ENCODE results near the gene RHOJ. TPM values are rescaled to one million over a fixed set of nuclear protein-coding genes. Genes with fewer than 3 reads are reported as not detected.

RHOJ gene
- total RNA-seq, 4 donors from 2014 or later: 0.64 to 9.5 (median 0.87) TPM

- Histone ChIP-seq H3K27ac (peak overlapping the region in 3 of 4 donors; percentile 59 to 73 (median 61)), H3K4me1 (peaks cover 0 to 13% (median 4%) of the 10 kb centered on the region in 3 donors), H3K36me3 (no peaks in the 10 kb centered on the region), H3K9me3 (no peaks in the 10 kb centered on the region), H3K27me3 (no peaks in the 10 kb centered on the region), H3K4me3 (no peak overlapping the region)
- 80 to 100% methylated on average over 1 to 3 of the region's 3 CpGs for WGBS, 2 donors
- DNase-seq: no peak
- no peak for TF ChIP-seq POLR2A (IDR thresholded peaks at IDR 0.05)
- TF ChIP-seq, protein P1, sequence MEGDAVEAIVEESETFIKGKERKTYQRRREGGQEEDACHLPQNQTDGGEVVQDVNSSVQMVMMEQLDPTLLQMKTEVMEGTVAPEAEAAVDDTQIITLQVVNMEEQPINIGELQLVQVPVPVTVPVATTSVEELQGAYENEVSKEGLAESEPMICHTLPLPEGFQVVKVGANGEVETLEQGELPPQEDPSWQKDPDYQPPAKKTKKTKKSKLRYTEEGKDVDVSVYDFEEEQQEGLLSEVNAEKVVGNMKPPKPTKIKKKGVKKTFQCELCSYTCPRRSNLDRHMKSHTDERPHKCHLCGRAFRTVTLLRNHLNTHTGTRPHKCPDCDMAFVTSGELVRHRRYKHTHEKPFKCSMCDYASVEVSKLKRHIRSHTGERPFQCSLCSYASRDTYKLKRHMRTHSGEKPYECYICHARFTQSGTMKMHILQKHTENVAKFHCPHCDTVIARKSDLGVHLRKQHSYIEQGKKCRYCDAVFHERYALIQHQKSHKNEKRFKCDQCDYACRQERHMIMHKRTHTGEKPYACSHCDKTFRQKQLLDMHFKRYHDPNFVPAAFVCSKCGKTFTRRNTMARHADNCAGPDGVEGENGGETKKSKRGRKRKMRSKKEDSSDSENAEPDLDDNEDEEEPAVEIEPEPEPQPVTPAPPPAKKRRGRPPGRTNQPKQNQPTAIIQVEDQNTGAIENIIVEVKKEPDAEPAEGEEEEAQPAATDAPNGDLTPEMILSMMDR (IDR thresholded peaks at IDR 0.05): no peak
- intact Hi-C loops (cut with DNase I): no loop called here
Measured at GRCh38 chr14:63180011-63180410, 24.2 kb upstream of the RHOJ start.

- no peaks in the 10 kb centered on the region for H3K36me3 ChIP-seq
- H3K4me1 ChIP-seq: peaks cover 0 to 13% (median 4%) of the 10 kb centered on the region in 3 donors
- WGBS, 2 donors: 54 to 56% methylated on average over 3 of the region's 3 CpGs
- no peak for DNase-seq
- H3K9me3 ChIP-seq: no peaks in the 10 kb centered on the region
- no peak for TF ChIP-seq POLR2A (IDR thresholded peaks at IDR 0.05)
- TF ChIP-seq, protein P1 (IDR thresholded peaks at IDR 0.05): no peak
- intact Hi-C loops (cut with DNase I): no loop called here
- H3K27me3 ChIP-seq: no peaks in the 10 kb centered on the region
- H3K4me3 ChIP-seq: no peak overlapping the region
- H3K27ac ChIP-seq: peak overlapping the region in 1 of 4 donors; percentile 52
Measured at GRCh38 chr14:63182968-63183367, 21.3 kb upstream of the RHOJ start.

- H3K27ac ChIP-seq: no peak overlapping the region
- no peaks in the 10 kb centered on the region for H3K36me3 ChIP-seq
- TF ChIP-seq, protein P1 (IDR thresholded peaks at IDR 0.05): no peak
- no peak for TF ChIP-seq POLR2A (IDR thresholded peaks at IDR 0.05)
- H3K27me3 ChIP-seq: no peaks in the 10 kb centered on the region
- intact Hi-C loops (cut with DNase I): no loop called here
- H3K9me3 ChIP-seq: no peaks in the 10 kb centered on the region
- WGBS, 2 donors: 38 to 61% methylated on average over 1 of the region's 1 CpG
- DNase-seq: no peak
- no peaks in the 10 kb centered on the region for H3K4me1 ChIP-seq
- H3K4me3 ChIP-seq: no peak overlapping the region
Measured at GRCh38 chr14:63186453-63186852, 17.8 kb upstream of the RHOJ start.

- Histone ChIP-seq H3K4me3 (no peak overlapping the region), H3K27me3 (no peaks in the 10 kb centered on the region), H3K9me3 (no peaks in the 10 kb centered on the region), H3K27ac (no peak overlapping the region), H3K36me3 (no peaks in the 10 kb centered on the region), H3K4me1 (no peaks in the 10 kb centered on the region)
- intact Hi-C loops (cut with DNase I): no loop called here
- 97 to 100% methylated on average over 3 of the region's 3 CpGs for WGBS, 2 donors
- TF ChIP-seq POLR2A (IDR thresholded peaks at IDR 0.05): no peak
- TF ChIP-seq, protein P1 (IDR thresholded peaks at IDR 0.05): no peak
- no peak for DNase-seq
Measured at GRCh38 chr14:63191211-63191610, 13.0 kb upstream of the RHOJ start.

GRCh38 chr14:63192085-63192484 is 12.2 kb upstream of the RHOJ start:
- H3K4me1 ChIP-seq: no peaks in the 10 kb centered on the region
- no peak overlapping the region for H3K4me3 ChIP-seq
- no peak for TF ChIP-seq POLR2A (IDR thresholded peaks at IDR 0.05)
- TF ChIP-seq, protein P1 (IDR thresholded peaks at IDR 0.05): no peak
- H3K27ac ChIP-seq: peak overlapping the region in 2 of 4 donors; percentile 21 to 41
- H3K27me3 ChIP-seq: no peaks in the 10 kb centered on the region
- intact Hi-C loops (cut with DNase I): no loop called here
- H3K9me3 ChIP-seq: no peaks in the 10 kb centered on the region
- H3K36me3 ChIP-seq: no peaks in the 10 kb centered on the region
- no peak for DNase-seq
- WGBS, 2 donors: 35 to 40% methylated on average over 2 of the region's 2 CpGs

All from esophagus squamous epithelium (tissue), 5 donors.